OCI-LY1 (cell line): ENCODE results near the gene NEK2.
"Not testable (repeated sequence)": the region's sequence is repeated elsewhere in the genome, so short reads cannot be mapped to it uniquely, and the experiment has no call there.

Source experiments
- H2AFZ ChIP-seq: fragments of 200-600 bp; sonication (generic), shearing (Covaris generic); 2 replicates; pipeline ENCODE4 v1.6.0; 2014; ENCODE audit warnings: antibody characterized with exemption, mild to moderate bottlenecking, low read length
- H3F3A ChIP-seq: fragments of 200-600 bp; sonication (generic), shearing (Covaris generic); 2 replicates; pipeline ENCODE4 v1.6.0; 2014; ENCODE audit warnings: mild to moderate bottlenecking, antibody characterized with exemption, low read length, moderate library complexity; ENCODE audit not compliant: insufficient read depth
- H3K27ac ChIP-seq: fragments of 200-600 bp; sonication (generic); 2 replicates; pipeline ENCODE4 v1.5.1; 2014; ENCODE audit warnings: low read length, mixed run types, mild to moderate bottlenecking, low read depth; ENCODE audit not compliant: poor library complexity, severe bottlenecking
- H3K27me3 ChIP-seq: fragments of 200-600 bp; sonication (generic); 2 replicates; pipeline ENCODE4 v1.6.0; 2014; ENCODE audit warnings: antibody characterized with exemption, mild to moderate bottlenecking, low read length, moderate library complexity; ENCODE audit not compliant: insufficient read depth
- H3K36me3 ChIP-seq: fragments of 200-600 bp; sonication (generic); 2 replicates; pipeline ENCODE4 v1.6.1; 2014; ENCODE audit warnings: mild to moderate bottlenecking, antibody characterized with exemption, low read length, moderate library complexity, mixed read lengths; ENCODE audit not compliant: insufficient read depth
- H3K4me1 ChIP-seq: fragments of 200-600 bp; sonication (generic); 2 replicates; pipeline ENCODE4 v1.5.1; 2014; ENCODE audit warnings: mild to moderate bottlenecking, low read length, moderate library complexity; ENCODE audit not compliant: insufficient read depth, severe bottlenecking
- H3K4me2 ChIP-seq: fragments of 200-600 bp; sonication (generic), shearing (Covaris generic); 2 replicates; pipeline ENCODE4 v1.6.1; 2014; ENCODE audit warnings: low read length
- H3K4me3 ChIP-seq: fragments of 200-600 bp; sonication (generic); 2 replicates; pipeline ENCODE4 v1.5.1; 2014; ENCODE audit warnings: low read length, low read depth, mild to moderate bottlenecking, mixed read lengths; ENCODE audit not compliant: poor library complexity, severe bottlenecking
- H3K79me2 ChIP-seq: fragments of 200-600 bp; shearing (Covaris generic); 2 replicates; pipeline ENCODE4 v1.6.1; 2016; ENCODE audit warnings: mixed run types, low read length, mixed read lengths; ENCODE audit not compliant: insufficient read depth
- H3K9ac ChIP-seq: fragments of 200-600 bp; sonication (generic), shearing (Covaris generic); 2 replicates; pipeline ENCODE4 v1.6.1; 2014; ENCODE audit warnings: mild to moderate bottlenecking, low read length, mixed read lengths
- H3K9me2 ChIP-seq: fragments of 200-600 bp; sonication (generic), shearing (Covaris generic); 2 replicates; pipeline ENCODE4 v1.6.1; 2014; ENCODE audit warnings: low read depth, mild to moderate bottlenecking, low read length, mixed read lengths
- H3K9me3 ChIP-seq: fragments of 200-600 bp; shearing (Covaris generic); 2 replicates; pipeline ENCODE4 v1.6.1; 2014; ENCODE audit warnings: low read length, mixed read lengths
- H4K20me1 ChIP-seq: fragments of 200-600 bp; sonication (generic), shearing (Covaris generic); 2 replicates; pipeline ENCODE4 v1.6.0; 2016; ENCODE audit warnings: mild to moderate bottlenecking, low read length; ENCODE audit not compliant: insufficient read depth
- CTCF ChIP-seq: fragments of 200-600 bp; sonication (generic), shearing (Covaris generic); IDR thresholded peaks from 2 replicates; pipeline ENCODE4 v1.5.1; 2017; ENCODE audit warnings: mild to moderate bottlenecking, antibody characterized with exemption, low read length, moderate library complexity, mixed read lengths
- EZH2 ChIP-seq: fragments of 200-600 bp; sonication (generic), shearing (Covaris generic); IDR thresholded peaks from 2 replicates; pipeline ENCODE4 v1.8.0; 2017; ENCODE audit warnings: borderline replicate concordance, mixed run types, mild to moderate bottlenecking, antibody characterized with exemption, low read length, moderate library complexity, mixed read lengths

The NEK2 gene

GRCh38 chr1:211646566-211646965, 28.9 kb downstream of the NEK2 start:
- Histone ChIP-seq H3K79me2 (no peaks in the 10 kb centered on the region), H3K4me2 (no peak overlapping the region), H3K9me2 (no peaks in the 10 kb centered on the region), H3K27ac (no peak overlapping the region), H3K4me3 (no peak overlapping the region), H3K9ac (no peak overlapping the region), H3K9me3 (no peaks in the 10 kb centered on the region), H3K36me3 (no peaks in the 10 kb centered on the region), H3K27me3 (no peaks in the 10 kb centered on the region), H3K4me1 (peaks cover 10% of the 10 kb centered on the region), H3F3A (no peaks in the 10 kb centered on the region), H2AFZ (no peak overlapping the region), H4K20me1 (no peaks in the 10 kb centered on the region)
- TF ChIP-seq CTCF: no peak
- TF ChIP-seq EZH2: no peak

- not testable (repeated sequence) for H3K79me2 ChIP-seq, H3K27me3 ChIP-seq, H3F3A ChIP-seq, H3K36me3 ChIP-seq, H3K9me3 ChIP-seq, H3K27ac ChIP-seq, H3K4me3 ChIP-seq, H3K9ac ChIP-seq, H3K4me1 ChIP-seq, H3K4me2 ChIP-seq, H4K20me1 ChIP-seq, H3K9me2 ChIP-seq, H2AFZ ChIP-seq
Observed at GRCh38 chr1:211645601-211646000, 29.8 kb downstream of the NEK2 start.

GRCh38 chr1:211644653-211645052, 30.8 kb downstream of the NEK2 start:
- no peak overlapping the region for H3K27ac ChIP-seq

More at GRCh38 chr1:211644653-211645052, 30.8 kb downstream of the NEK2 start:
- Histone ChIP-seq H3K36me3 (no peaks in the 10 kb centered on the region), H3K27me3 (no peaks in the 10 kb centered on the region), H3K4me3 (no peak overlapping the region), H3K4me2 (no peak overlapping the region), H3K79me2 (no peaks in the 10 kb centered on the region), H3F3A (no peaks in the 10 kb centered on the region), H3K9ac (no peak overlapping the region), H2AFZ (no peak overlapping the region), H3K4me1 (peaks cover 10% of the 10 kb centered on the region), H4K20me1 (no peaks in the 10 kb centered on the region), H3K9me2 (no peaks in the 10 kb centered on the region), H3K9me3 (no peaks in the 10 kb centered on the region)
- TF ChIP-seq EZH2 (no peak), CTCF (no peak)
